ENCODE measurements around the gene LRMDA. TPM values are rescaled to one million over a fixed set of nuclear protein-coding genes. Genes with fewer than 3 reads are reported as not detected.

The LRMDA gene
- total RNA-seq, 1 donor from 2014 or later, result 19.4 TPM

GRCh38 chr10:75606203-75606779, 174.9 kb downstream of the LRMDA start:
- Mint-ChIP-seq H3K27ac (ENCODE audit: unreplicated experiment) (no peak overlapping the region), H3K27me3 (ENCODE audit: unreplicated experiment) (no peaks in the 10 kb centered on the region), H3K9me3 (ENCODE audit: unreplicated experiment) (no peaks in the 10 kb centered on the region), H3K4me1 (ENCODE audit: unreplicated experiment) (peaks cover 5% of the 10 kb centered on the region), H3K36me3 (ENCODE audit: low read depth, unreplicated experiment) (no peaks in the 10 kb centered on the region), H3K4me3 (ENCODE audit: unreplicated experiment) (no peak overlapping the region)
- no peak for DNase-seq (ENCODE audit: low spot score)
- no peak for TF ChIP-seq CTCF (IDR thresholded peaks at IDR 0.05; ENCODE audit: unreplicated experiment)

- TF ChIP-seq CTCF (IDR thresholded peaks at IDR 0.05; ENCODE audit: unreplicated experiment), result no peak
- Mint-ChIP-seq H3K4me3 (ENCODE audit: unreplicated experiment) (no peak overlapping the region), H3K27me3 (ENCODE audit: unreplicated experiment) (no peaks in the 10 kb centered on the region), H3K9me3 (ENCODE audit: unreplicated experiment) (no peaks in the 10 kb centered on the region), H3K4me1 (ENCODE audit: unreplicated experiment) (peaks cover 11% of the 10 kb centered on the region), H3K27ac (ENCODE audit: unreplicated experiment) (no peak overlapping the region), H3K36me3 (ENCODE audit: low read depth, unreplicated experiment) (no peaks in the 10 kb centered on the region)
- no peak for DNase-seq (ENCODE audit: low spot score)
Observed at GRCh38 chr10:75607576-75607975, 176.2 kb downstream of the LRMDA start.

GRCh38 chr10:75610183-75610582, 178.8 kb downstream of the LRMDA start:
- no peak for DNase-seq (ENCODE audit: low spot score)
- Mint-ChIP-seq H3K4me1 (ENCODE audit: unreplicated experiment) (peaks cover 24% of the 10 kb centered on the region), H3K36me3 (ENCODE audit: low read depth, unreplicated experiment) (no peaks in the 10 kb centered on the region), H3K4me3 (ENCODE audit: unreplicated experiment) (no peak overlapping the region), H3K9me3 (ENCODE audit: unreplicated experiment) (no peaks in the 10 kb centered on the region), H3K27ac (ENCODE audit: unreplicated experiment) (no peak overlapping the region), H3K27me3 (ENCODE audit: unreplicated experiment) (no peaks in the 10 kb centered on the region)
- TF ChIP-seq CTCF (IDR thresholded peaks at IDR 0.05; ENCODE audit: unreplicated experiment), result no peak

GRCh38 chr10:75611172-75611992, 180.0 kb downstream of the LRMDA start:
- Mint-ChIP-seq H3K4me1 (ENCODE audit: unreplicated experiment) (peaks cover 24% of the 10 kb centered on the region), H3K9me3 (ENCODE audit: unreplicated experiment) (no peaks in the 10 kb centered on the region), H3K27me3 (ENCODE audit: unreplicated experiment) (no peaks in the 10 kb centered on the region), H3K36me3 (ENCODE audit: low read depth, unreplicated experiment) (no peaks in the 10 kb centered on the region), H3K27ac (ENCODE audit: unreplicated experiment) (no peak overlapping the region), H3K4me3 (ENCODE audit: unreplicated experiment) (no peak overlapping the region)
- no peak for TF ChIP-seq CTCF (IDR thresholded peaks at IDR 0.05; ENCODE audit: unreplicated experiment)
- no peak for DNase-seq (ENCODE audit: low spot score)

- Mint-ChIP-seq H3K27me3 (ENCODE audit: unreplicated experiment) (no peaks in the 10 kb centered on the region), H3K36me3 (ENCODE audit: low read depth, unreplicated experiment) (no peaks in the 10 kb centered on the region), H3K9me3 (ENCODE audit: unreplicated experiment) (no peaks in the 10 kb centered on the region), H3K4me3 (ENCODE audit: unreplicated experiment) (no peak overlapping the region), H3K27ac (ENCODE audit: unreplicated experiment) (no peak overlapping the region), H3K4me1 (ENCODE audit: unreplicated experiment) (peaks cover 24% of the 10 kb centered on the region)
- no peak for TF ChIP-seq CTCF (IDR thresholded peaks at IDR 0.05; ENCODE audit: unreplicated experiment)
- DNase-seq (ENCODE audit: low spot score), result no peak
Observed at GRCh38 chr10:75611993-75612372, 180.6 kb downstream of the LRMDA start.
